22Rv1 (cell line): ENCODE data around the gene KAZN.

Source experiments
- ZFX ChIP-seq: fragments of 450-650 bp; IDR thresholded peaks from 2 replicates; pipeline ENCODE4 v1.6.1; 2017; ENCODE audit warnings: antibody characterized with exemption, borderline replicate concordance
- TF ChIP-seq, protein P1 (sequence below): fragments of 450-650 bp; IDR thresholded peaks from 2 replicates; pipeline ENCODE4 v1.5.1; 2017; ENCODE audit warnings: mild to moderate bottlenecking

DNA sequence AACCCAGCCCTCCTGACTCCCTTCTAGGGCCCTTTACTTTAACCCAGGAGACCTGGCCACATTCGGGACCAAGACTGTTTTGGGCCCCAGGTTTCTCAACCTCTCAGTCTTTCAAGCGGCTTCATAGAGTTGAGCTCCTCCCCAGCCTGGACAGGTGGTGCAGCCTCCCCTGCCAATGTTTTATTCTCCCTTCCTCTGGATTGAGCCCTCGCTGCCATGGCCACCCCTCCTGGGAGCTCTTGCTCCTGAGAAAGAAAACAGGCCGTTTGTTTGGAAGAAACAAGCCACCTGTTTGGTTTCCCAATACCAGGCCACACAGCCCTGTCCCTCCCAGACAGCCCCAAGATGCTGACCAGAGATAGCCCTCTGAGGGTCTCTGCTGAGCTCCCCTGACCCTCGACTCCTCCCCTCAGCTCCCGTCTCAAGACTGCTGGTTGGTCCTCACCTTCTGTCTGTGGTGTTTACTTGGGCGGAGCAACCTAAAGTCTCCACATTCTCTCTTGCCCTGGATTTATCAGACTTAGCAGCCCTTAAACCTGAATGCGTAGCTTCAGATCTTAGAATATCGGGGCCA lies 558.4 kb downstream of the KAZN start:
- TF ChIP-seq, protein P1, sequence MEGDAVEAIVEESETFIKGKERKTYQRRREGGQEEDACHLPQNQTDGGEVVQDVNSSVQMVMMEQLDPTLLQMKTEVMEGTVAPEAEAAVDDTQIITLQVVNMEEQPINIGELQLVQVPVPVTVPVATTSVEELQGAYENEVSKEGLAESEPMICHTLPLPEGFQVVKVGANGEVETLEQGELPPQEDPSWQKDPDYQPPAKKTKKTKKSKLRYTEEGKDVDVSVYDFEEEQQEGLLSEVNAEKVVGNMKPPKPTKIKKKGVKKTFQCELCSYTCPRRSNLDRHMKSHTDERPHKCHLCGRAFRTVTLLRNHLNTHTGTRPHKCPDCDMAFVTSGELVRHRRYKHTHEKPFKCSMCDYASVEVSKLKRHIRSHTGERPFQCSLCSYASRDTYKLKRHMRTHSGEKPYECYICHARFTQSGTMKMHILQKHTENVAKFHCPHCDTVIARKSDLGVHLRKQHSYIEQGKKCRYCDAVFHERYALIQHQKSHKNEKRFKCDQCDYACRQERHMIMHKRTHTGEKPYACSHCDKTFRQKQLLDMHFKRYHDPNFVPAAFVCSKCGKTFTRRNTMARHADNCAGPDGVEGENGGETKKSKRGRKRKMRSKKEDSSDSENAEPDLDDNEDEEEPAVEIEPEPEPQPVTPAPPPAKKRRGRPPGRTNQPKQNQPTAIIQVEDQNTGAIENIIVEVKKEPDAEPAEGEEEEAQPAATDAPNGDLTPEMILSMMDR: no peak
- TF ChIP-seq ZFX: no peak
